CD4-positive, alpha-beta T cell treated with Interleukin-1 beta for 1 hour (primary cell): ENCODE results near the gene UCP3.

Source experiments
- DNase-seq, 2 donors: peaks; one replicate each; pipeline ENCODE4 v3.0.0-alpha.2; 2020 to 2022

UCP3 gene

GRCh38 chr11:73976451-73977151 lies 32.3 kb downstream of the UCP3 start:
- peak in 1 of 2 donors; percentile 16 for DNase-seq

GRCh38 chr11:73975479-73975757 lies 33.5 kb downstream of the UCP3 start:
- no peak for DNase-seq

- no peak for DNase-seq
These were observed 34.0 kb downstream of the UCP3 start for GRCh38 chr11:73974604-73975478.

- DNase-seq, result peak in 1 of 2 donors; percentile 23
These were observed 36.0 kb downstream of the UCP3 start for GRCh38 chr11:73972620-73973449.

GRCh38 chr11:73972187-73972586 lies 36.7 kb downstream of the UCP3 start:
- peak in 1 of 2 donors; percentile 36 for DNase-seq

GRCh38 chr11:73971175-73971719 lies 37.6 kb downstream of the UCP3 start:
- peak in 1 of 2 donors; percentile 41 for DNase-seq

GRCh38 chr11:73969991-73970800 lies 38.7 kb downstream of the UCP3 start:
- peak; percentile 51 to 62 for DNase-seq

GRCh38 chr11:73969091-73969490 lies 39.8 kb downstream of the UCP3 start:
- DNase-seq, result peak in 1 of 2 donors; percentile 21

GRCh38 chr11:73968356-73968966 lies 40.4 kb downstream of the UCP3 start:
- peak in 1 of 2 donors; percentile 18 for DNase-seq

- no peak for DNase-seq
These were observed 43.1 kb downstream of the UCP3 start for GRCh38 chr11:73965764-73966121.

- no peak for DNase-seq
These were observed 43.7 kb downstream of the UCP3 start for GRCh38 chr11:73965076-73965763.

GRCh38 chr11:73963861-73964260 lies 45.0 kb downstream of the UCP3 start:
- no peak for DNase-seq

GRCh38 chr11:73962101-73962705 lies 46.7 kb downstream of the UCP3 start:
- DNase-seq, result no peak

GRCh38 chr11:73961321-73961720 lies 47.6 kb downstream of the UCP3 start:
- no peak for DNase-seq

- no peak for DNase-seq
These were observed 50.3 kb downstream of the UCP3 start for GRCh38 chr11:73958521-73959141.

GRCh38 chr11:73957654-73958361 lies 51.1 kb downstream of the UCP3 start:
- DNase-seq, result no peak

- DNase-seq, result no peak
These were observed 51.8 kb downstream of the UCP3 start for GRCh38 chr11:73956876-73957653.

GRCh38 chr11:73951797-73952196 lies 57.1 kb downstream of the UCP3 start:
- no peak for DNase-seq
